NCI-H146 (cell line): Measurements from ENCODE around the gene MBD3L4.
A peak's percentile ranks its signal among the peaks of the same experiment; 100 is the strongest.
"Not testable (repeated sequence)": the region's sequence is repeated elsewhere in the genome, so short reads cannot be mapped to it uniquely, and the experiment has no call there.

ENCODE experiments used
- DNase-seq: peaks from one replicate; lab custom pipeline; 2025; lab: John Stamatoyannopoulos, UW

Gene MBD3L4

DNA sequence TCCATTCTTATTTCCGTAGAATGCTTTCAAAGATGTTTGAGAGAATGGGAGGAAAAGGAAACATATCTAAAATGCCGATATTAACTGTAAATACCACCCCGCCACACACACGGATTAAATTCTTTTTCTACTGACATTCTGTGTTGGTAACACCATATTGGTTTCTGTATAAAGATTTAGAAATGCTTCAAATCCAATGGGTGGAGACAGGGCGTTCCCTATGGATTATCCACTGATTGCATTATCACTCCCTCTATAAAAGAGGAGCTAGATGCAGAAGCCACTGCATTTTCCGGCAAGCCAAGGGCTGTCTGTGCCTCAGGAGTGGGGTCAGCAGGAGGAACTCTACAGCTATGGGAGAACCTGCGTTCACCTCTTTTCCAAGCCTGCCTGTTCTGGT lies 9.0 kb upstream of the MBD3L4 start, which contains the start of gene MBD3L2:
MBD3L2 (plus strand) TSS at position 301 of the 400 bp plus-strand sequence; CDS start at position 354, 53 bp downstream.
- DNase-seq = not testable (repeated sequence)

GRCh38 chr19:7041563-7041962 lies 1.6 kb upstream of the MBD3L4 start:
- not testable (repeated sequence) for DNase-seq

- not testable (repeated sequence) for DNase-seq
Observed at GRCh38 chr19:7030278-7030677, 9.7 kb downstream of the MBD3L4 start, which contains the start of gene MBD3L5. MBD3L5 (plus strand) TSS chr19:7030578; CDS start chr19:7030612, 34 bp downstream.

DNA sequence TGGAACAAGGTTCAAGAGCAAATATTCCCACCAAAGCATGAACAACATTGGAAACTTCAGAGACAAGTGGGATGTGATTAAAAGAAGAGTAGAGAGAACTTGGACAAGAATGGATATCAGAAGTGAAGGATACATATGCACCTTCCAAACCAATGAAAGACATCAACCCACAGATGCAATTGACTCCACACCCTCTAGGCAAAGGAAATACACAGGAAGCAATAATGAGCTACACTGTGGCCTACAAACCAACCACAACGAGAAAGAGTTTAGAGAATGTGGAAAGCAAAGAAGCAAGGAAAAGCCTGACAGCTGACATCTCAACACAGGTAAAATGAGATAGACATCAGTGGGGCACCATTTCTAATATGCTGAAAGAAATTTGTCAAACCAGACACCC lies 11.2 kb downstream of the MBD3L4 start:
- not testable (repeated sequence) for DNase-seq

GRCh38 chr19:7021331-7021730 lies 18.6 kb downstream of the MBD3L4 start, which contains the start of gene MBD3L2B:
MBD3L2B (minus strand) TSS chr19:7021431; CDS start chr19:7021397, 34 bp downstream.
- DNase-seq = not testable (repeated sequence)

- DNase-seq = no peak
Observed at GRCh38 chr19:7018828-7019227, 21.2 kb downstream of the MBD3L4 start.

GRCh38 chr19:7013678-7014077 lies 26.3 kb downstream of the MBD3L4 start:
- DNase-seq = no peak

GRCh38 chr19:7010722-7011593 lies 29.0 kb downstream of the MBD3L4 start:
- DNase-seq = no peak

DNA sequence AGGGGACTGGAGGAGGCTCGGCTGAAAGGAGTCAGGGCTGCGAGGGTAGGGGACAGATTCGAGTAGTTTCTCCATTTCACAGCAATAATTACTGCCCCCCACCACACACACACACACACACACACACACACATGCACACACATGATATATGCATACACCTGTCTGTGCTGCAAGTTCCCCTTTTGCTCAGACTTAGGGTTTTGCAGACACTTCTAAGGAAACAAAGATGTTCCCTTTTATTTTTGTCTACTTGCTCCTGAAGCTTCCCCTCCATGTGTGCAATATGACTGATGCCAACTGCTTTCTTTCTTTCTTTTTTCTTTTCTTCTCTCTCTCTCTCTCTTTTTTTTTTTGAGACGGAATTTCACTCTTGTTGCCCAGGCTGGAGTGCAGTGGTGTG lies 32.1 kb downstream of the MBD3L4 start:
- DNase-seq = no peak

- DNase-seq = no peak
Observed at GRCh38 chr19:7006135-7006704, 33.8 kb downstream of the MBD3L4 start.

GRCh38 chr19:7004313-7004931 lies 35.6 kb downstream of the MBD3L4 start:
- DNase-seq = peak; percentile 18

DNA sequence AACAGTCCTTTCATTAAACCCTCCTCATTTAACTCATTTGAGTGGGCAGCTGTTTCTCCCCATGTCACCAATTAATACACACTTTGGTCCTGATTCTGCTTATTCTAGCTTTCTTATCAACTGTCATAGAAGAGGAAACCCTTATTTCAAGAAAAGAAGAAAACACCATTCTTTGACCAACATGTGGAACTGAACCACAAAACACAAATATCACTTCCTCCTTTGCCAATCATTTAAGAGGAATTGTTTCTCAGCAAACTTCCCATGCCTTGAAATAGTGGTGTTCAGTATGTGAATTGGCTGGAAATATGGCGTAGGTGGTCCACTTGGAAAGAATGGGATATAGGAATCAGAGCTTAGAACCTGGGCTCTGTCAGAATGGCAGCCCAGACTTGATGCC lies 39.2 kb downstream of the MBD3L4 start:
- no peak for DNase-seq

GRCh38 chr19:7000333-7000732 lies 39.6 kb downstream of the MBD3L4 start:
- no peak for DNase-seq

- no peak for DNase-seq
Observed at GRCh38 chr19:6999933-7000332, 40.0 kb downstream of the MBD3L4 start.

DNA sequence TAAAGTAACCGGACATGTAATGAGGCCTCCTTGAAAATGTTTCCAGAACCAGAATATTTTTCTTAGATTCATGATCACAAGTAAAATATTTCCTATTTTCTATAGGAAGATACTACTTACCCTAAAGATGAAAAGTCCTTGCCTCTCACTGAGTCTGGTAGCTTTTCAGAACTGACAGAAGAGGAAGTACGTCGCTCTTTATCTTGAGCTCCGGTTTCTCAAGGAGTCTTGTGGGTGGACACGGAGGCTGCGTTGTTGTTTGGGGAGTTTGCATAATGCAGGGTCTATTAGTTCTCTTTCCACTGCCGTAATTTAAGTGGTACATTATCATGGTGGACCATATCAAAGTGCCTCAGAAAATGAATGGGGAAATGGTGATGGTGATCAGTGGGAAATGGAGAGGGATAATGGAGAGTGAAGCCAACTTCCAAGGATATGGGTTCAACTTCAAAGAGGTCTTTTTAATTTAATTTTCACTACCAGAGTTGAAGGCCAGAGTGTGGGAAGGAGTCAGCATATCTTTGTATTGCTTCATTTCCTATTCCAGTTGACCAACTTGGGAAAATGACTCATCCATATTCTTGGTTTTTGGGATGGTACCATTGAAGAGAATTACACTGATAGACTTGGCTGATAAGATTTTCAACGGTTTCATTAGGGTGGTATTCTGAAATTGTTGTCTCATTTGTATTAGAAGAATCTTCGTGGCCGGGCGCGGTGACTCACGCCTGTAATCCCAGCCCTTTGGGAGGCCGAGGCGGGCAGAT lies 42.1 kb downstream of the MBD3L4 start:
- no peak for DNase-seq

- no peak for DNase-seq
Observed at GRCh38 chr19:6996810-6997209, 43.2 kb downstream of the MBD3L4 start.

DNA sequence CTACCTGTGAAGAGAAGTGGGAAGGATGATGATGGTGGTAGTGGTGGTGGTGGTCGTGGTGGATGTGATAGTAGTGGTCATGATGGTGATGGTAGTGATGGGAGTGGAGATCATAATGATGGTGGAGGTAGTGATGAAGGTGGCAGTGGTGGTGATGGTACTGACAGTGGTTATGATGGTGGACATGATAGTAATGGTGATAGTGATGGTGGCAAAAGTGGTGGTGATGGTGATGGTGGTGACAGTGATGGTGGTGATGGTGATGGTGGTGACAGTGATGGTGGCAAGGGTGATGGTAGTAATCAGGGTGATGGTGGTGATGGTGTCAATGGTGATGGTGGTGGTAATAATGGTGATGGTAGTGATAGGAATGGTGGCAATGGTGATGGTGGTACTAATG lies 44.9 kb downstream of the MBD3L4 start:
- DNase-seq = no peak

GRCh38 chr19:6988257-6988656 lies 51.7 kb downstream of the MBD3L4 start:
- DNase-seq = no peak

- no peak for DNase-seq
Observed at GRCh38 chr19:6987850-6988249, 52.1 kb downstream of the MBD3L4 start.
